Erythroblast (primary cell): ENCODE data around the gene TIMMDC1.

Source experiments
- GATA1 ChIP-seq: IDR thresholded peaks from 2 replicates; pipeline ENCODE4 v1.6.1; 2011; ENCODE audit warnings: low read depth, mild to moderate bottlenecking, control low read depth, low read length, moderate library complexity
- POLR2A ChIP-seq: IDR thresholded peaks from 2 replicates; pipeline ENCODE4 v1.6.1; 2011; ENCODE audit warnings: mild to moderate bottlenecking, low read length

DNA sequence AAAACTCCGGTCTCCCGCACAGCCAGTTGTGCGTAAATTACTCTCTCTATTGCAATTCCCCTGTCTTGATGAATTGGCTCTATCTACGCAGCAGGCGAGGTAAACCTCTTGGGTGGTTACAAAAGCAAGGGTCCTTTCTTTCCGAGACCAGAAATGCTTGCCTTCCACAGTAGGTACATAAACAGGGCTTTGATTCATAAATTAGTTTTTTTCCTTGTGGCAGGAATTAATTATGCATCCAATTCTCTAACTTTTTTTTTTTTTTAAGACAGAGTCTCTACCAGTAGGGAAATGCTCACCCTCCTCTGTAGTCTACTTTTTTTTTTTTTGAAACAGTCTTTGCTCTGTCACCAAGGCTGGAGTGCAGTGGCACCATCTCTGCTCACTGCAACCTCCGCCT is 44.8 kb downstream of the TIMMDC1 start:
- TF ChIP-seq POLR2A: no peak
- TF ChIP-seq GATA1: no peak
